Bronchial epithelial cell (primary cell): ENCODE data around the gene SLC29A2. TPM values are rescaled to one million over a fixed set of nuclear protein-coding genes. Genes with fewer than 3 reads are reported as not detected.

Experiments
- DNase-seq: peaks from one replicate; pipeline ENCODE4 v3.0.0-alpha.2; 2010; ENCODE audit warnings: low read depth
- FAIRE-seq: peaks from 2 replicates; lab custom pipeline; 2011; peaks lifted over from hg19 to GRCh38; lab: Jason Lieb, UNC
- H3K27me3 ChIP-seq: 2 replicates; pipeline ENCODE4 v1.5.1; 2011; ENCODE audit warnings: low read length; ENCODE audit not compliant: control insufficient read depth, insufficient read depth
- H3K36me3 ChIP-seq: 2 replicates; pipeline ENCODE4 v1.5.1; 2011; ENCODE audit warnings: low read length; ENCODE audit not compliant: control insufficient read depth, insufficient read depth
- H3K4me3 ChIP-seq: 2 replicates; pipeline ENCODE4 v1.5.1; 2011; ENCODE audit warnings: mild to moderate bottlenecking, low read depth, low read length, control low read depth
- CTCF ChIP-seq: IDR thresholded peaks from 2 replicates; pipeline ENCODE4 v1.5.1; 2011; ENCODE audit warnings: mild to moderate bottlenecking, moderate library complexity, low read length, control low read depth, inconsistent platforms; ENCODE audit not compliant: insufficient read depth, severe bottlenecking
- total RNA-seq: library from RNA; depleted of rRNA; stranded (reverse); fragments of >200 nt; gene quantifications from 2 replicates; pipeline ENCODE4 v1.2.1, GENCODE V29; 2014

SLC29A2 gene
- total RNA-seq, 1 donor from 2014 or later, result 2.1 TPM

DNA sequence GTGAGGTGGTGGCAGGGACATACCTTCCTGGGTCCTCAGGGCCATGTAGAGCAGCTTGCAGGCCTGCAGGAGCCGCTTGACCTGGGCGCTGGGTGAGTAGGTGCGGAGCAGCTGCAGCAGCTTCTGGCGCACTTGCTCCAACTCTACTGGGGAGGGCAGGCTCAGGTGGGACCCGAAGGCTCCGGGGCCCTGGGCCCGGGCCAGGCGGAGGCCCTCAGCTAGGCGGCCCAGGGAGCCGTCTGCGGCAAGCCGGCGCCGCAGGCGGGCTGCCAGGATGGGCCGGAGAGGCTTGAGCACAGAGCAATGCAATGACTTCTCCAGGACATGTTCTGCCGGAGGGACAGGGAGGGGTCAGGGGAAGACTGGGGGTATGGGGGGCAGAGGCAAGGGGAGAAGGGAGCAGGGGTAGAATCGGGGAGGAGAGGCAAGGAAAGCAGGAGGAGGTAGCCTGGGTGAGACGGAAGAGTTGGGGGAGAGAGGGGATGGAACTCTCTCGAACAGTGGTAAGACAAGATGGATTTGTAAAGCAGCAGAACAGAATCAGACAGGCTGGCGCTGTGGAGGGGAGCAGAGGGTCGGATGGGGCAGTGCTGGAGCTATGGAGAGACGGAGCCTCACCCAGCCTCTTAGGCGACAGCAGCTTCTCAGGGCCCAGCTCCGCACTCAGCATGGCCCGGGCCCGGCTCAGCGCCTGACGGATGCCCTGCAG is 37.5 kb downstream of the SLC29A2 start:
- DNase-seq, result no peak
- H3K4me3 ChIP-seq, result no peak overlapping the region
- no peak for TF ChIP-seq CTCF
- no peaks in the 10 kb centered on the region for H3K27me3 ChIP-seq
- no peak for FAIRE-seq
- H3K36me3 ChIP-seq, result peaks cover 43% of the 10 kb centered on the region

- FAIRE-seq (peak; percentile 28), DNase-seq (no peak)
- TF ChIP-seq CTCF, result no peak
- no peaks in the 10 kb centered on the region for H3K27me3 ChIP-seq
- H3K36me3 ChIP-seq, result peaks cover 38% of the 10 kb centered on the region
- no peak overlapping the region for H3K4me3 ChIP-seq
These were observed 38.2 kb downstream of the SLC29A2 start for GRCh38 chr11:66333220-66333877.

DNA sequence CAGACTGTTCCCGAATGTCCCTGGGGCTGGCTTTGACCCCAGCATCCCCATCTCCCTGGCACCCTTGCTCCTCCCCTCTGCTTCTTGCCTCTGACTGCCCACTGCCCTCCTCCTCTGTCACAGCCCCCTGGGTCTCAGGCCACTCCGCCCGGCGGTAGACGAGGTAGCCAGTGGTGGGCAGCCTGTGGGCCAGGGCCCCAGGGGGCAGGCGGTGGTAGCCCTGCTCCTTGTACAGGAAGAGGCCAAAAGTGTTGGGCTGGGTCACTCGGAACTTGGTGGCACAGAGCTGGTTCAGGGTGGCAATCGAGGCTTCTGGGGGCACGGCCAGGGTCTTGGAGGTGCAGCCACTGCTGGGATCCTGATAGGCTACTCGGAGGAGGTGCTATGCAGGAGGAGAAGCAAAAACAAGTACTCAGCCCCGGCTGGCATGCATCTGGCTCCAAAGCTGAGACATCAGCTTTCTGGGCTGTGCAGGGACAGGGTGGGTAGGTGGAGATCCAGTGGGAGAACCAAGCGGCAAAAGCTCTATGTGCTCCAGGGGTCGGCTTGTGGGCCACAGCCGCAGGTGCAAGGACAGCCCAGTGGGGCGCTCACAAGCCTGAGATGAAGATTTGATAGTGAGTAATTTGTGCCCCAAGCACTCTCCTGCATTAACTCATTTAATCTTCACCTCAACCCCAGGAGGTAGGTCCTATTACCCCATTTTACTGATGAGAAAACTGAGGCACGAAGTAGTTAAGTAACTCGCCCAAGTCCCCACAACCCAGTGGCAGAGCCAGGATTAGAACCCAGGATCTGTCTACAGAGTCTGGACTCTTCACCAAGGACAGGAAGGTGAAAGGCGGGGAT is 39.0 kb downstream of the SLC29A2 start:
- Histone ChIP-seq H3K36me3 (peaks cover 38% of the 10 kb centered on the region), H3K4me3 (no peak overlapping the region), H3K27me3 (no peaks in the 10 kb centered on the region)
- no peak for TF ChIP-seq CTCF
- FAIRE-seq, result no peak
- no peak for DNase-seq

DNA sequence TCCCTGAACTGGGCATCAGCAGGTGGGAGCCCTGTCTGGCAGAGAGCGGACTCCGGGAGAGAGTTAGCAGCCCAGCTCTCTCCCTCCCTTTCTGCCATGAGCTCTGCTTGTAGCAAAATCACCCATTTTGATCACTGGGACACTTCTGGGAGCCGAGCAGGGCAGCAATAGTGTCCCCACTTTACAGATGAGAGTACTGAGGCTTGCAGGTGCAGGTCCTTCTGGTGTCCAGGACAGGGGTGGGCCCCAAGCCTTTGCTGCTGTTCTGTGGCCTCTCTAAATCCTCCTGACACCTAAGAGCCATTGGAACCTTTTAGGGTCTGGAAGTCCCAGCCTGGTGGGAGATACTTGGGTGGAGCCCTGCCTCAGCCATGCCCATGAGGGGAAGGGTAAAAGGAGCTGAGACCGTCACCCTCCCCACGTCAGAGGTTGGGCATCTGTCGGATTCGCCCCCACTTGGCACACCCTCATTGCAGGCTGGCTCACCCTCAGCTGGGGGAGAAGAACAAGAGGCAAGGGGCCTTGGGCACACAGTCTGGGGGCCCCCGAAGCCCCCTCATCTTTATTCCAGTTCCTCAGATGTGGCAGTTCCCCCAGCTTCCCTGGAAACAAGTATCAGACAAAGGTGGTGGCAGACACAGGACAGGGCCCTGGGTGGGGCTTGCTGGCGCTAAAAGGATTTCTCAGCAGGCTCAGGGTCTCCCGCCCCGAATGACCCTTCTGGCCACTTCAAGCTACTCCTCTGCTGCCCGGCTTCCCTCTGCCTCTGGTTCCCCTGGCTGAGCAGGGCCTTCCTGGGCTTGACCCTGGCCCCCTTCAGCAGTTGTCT is 39.8 kb downstream of the SLC29A2 start:
- Histone ChIP-seq H3K27me3 (no peaks in the 10 kb centered on the region), H3K36me3 (peaks cover 38% of the 10 kb centered on the region), H3K4me3 (no peak overlapping the region)
- no peak for FAIRE-seq
- no peak for DNase-seq
- TF ChIP-seq CTCF, result no peak

DNA sequence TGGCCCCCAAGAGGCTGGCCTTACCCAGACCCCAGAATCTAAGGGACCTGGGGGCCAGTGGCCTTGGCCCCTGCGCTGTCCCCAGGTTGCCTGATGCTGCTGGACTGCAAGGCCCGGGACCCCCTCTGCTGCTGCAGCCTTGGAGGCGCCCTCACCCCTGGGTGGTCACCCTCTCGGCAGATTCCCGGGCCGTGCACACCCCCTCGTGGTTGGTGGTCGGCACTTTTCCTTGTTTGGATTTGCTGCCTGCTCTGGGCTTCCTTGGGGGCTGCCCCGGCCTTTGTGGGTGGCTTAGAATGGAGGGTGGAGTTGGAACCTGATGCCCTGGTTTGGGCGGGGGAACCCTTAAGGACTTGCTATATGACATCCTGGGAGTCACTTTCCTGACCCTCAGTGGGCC is 40.6 kb downstream of the SLC29A2 start:
- DNase-seq (no peak), FAIRE-seq (no peak)
- H3K36me3 ChIP-seq, result peaks cover 38% of the 10 kb centered on the region
- H3K27me3 ChIP-seq, result no peaks in the 10 kb centered on the region
- no peak for TF ChIP-seq CTCF
- no peak overlapping the region for H3K4me3 ChIP-seq
